Thyroid gland (tissue), 4 donors: ENCODE measurements around the gene SLC12A1.

Source experiments
- CTCF ChIP-seq, 6 experiments: fragments of 200-600 bp in 3 of 6; fragments of 450-650 bp in 3 of 6; sonication (generic) in 3 of 6; IDR thresholded peaks; one replicate each; pipeline ENCODE4 v1.5.1; 2016 to 2019; ENCODE audit warnings: antibody characterized with exemption in 6 of 6, mild to moderate bottlenecking in 2 of 6, inconsistent platforms in 1 of 6, moderate library complexity in 1 of 6
- POLR2A ChIP-seq, 2 donors: fragments of 450-650 bp; IDR thresholded peaks; one replicate each; pipeline ENCODE4 v1.6.1; 2017; ENCODE audit warnings: antibody characterized with exemption in 2 of 2, mild to moderate bottlenecking in 2 of 2, moderate library complexity in 1 of 2

GRCh38 chr15:48233246-48233645 is 27.1 kb downstream of the SLC12A1 start:
- TF ChIP-seq CTCF (IDR thresholded peaks at IDR 0.05) (no peak), POLR2A (IDR thresholded peaks at IDR 0.05) (no peak)
